Measurements from ENCODE around the gene IVL.

The IVL gene

GRCh38 chr1:152959273-152959672 is 50.9 kb downstream of the IVL start:
- TF ChIP-seq CTCF (IDR thresholded peaks at IDR 0.05; ENCODE audit: insufficient read depth, low read depth, low read length, missing control alignments): no peak
- no peak for DNase-seq (ENCODE audit: low read depth)
- H3K4me3 ChIP-seq (ENCODE audit: low read depth, low read length): no peak overlapping the region

GRCh38 chr1:152959801-152960451 is 51.6 kb downstream of the IVL start:
- DNase-seq (ENCODE audit: low read depth): no peak
- no peak overlapping the region for H3K4me3 ChIP-seq (ENCODE audit: low read depth, low read length)
- TF ChIP-seq CTCF (IDR thresholded peaks at IDR 0.05; ENCODE audit: insufficient read depth, low read depth, low read length, missing control alignments): no peak

GRCh38 chr1:152960452-152961044 is 52.2 kb downstream of the IVL start:
- no peak overlapping the region for H3K4me3 ChIP-seq (ENCODE audit: low read depth, low read length)
- peak; percentile 68 for TF ChIP-seq CTCF (IDR thresholded peaks at IDR 0.05; ENCODE audit: insufficient read depth, low read depth, low read length, missing control alignments)
- peak; percentile 71 for DNase-seq (ENCODE audit: low read depth)
